Gastrocnemius medialis (tissue), 4 donors: Measurements from ENCODE around the gene RPL7L1.

Source experiments
- CTCF ChIP-seq, 5 experiments: fragments of 450-650 bp in 3 of 5; fragments of 200-600 bp in 2 of 5; sonication (generic) in 2 of 5; IDR thresholded peaks in 4 of 5; conservative IDR thresholded peaks in 1 of 5; 1 replicate in 4 of 5; 2 replicates in 1 of 5; pipeline ENCODE4 v1.5.1; 2016 to 2019; ENCODE audit warnings: antibody characterized with exemption in 5 of 5, mild to moderate bottlenecking in 3 of 5, moderate library complexity in 3 of 5
- POLR2A ChIP-seq, 2 donors: fragments of 450-650 bp; IDR thresholded peaks; one replicate each; pipeline ENCODE4 v1.6.1; 2017; ENCODE audit warnings: antibody characterized with exemption in 2 of 2, mild to moderate bottlenecking in 2 of 2, moderate library complexity in 2 of 2

DNA sequence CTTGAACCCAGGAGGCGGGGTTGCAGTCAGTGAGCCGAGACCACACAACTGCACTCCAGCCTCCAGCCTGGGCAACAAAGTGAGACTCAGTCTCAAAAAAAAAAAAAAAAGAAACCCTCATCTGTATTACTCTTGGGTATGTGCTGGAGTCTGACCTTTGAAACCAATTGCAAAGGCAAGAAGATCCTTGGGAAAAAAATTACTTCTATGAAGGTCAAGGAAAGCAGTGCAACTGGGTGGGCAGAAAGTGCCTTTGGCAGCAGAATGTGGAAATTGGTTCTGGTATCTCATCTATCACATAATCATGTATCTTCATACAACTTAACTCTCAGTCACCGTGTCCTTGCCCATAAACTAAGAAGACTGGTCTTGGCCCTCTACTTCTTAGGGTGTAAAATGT lies 7.7 kb upstream of the RPL7L1 start:
- TF ChIP-seq CTCF (IDR thresholded peaks at IDR 0.05 in 4 of 5, conservative IDR thresholded peaks at IDR 0.05 in 1 of 5) (no peak), POLR2A (IDR thresholded peaks at IDR 0.05) (no peak)
